Measurements from ENCODE around the gene ZNF587B. TPM values are rescaled to one million over a fixed set of nuclear protein-coding genes. Genes with fewer than 3 reads are reported as not detected.
"Not testable (repeated sequence)": the region's sequence is repeated elsewhere in the genome, so short reads cannot be mapped to it uniquely, and the experiment has no call there.

ZNF587B gene
- polyA plus RNA-seq, 3 donors: 0.18 to 6.6 (median 0.56) TPM

- Mint-ChIP-seq H3K27ac (no peak overlapping the region), H3K4me1 (peaks cover 31% of the 10 kb centered on the region), H3K27me3 (ENCODE audit: low read depth in 3 of 3) (peaks cover 0 to 6% (median 0%) of the 10 kb centered on the region in 3 donors), H3K36me3 (peaks cover 40 to 66% of the 10 kb centered on the region in 2 donors), H3K4me3 (no peak overlapping the region), H3K9me3 (no peaks in the 10 kb centered on the region)
- no peak overlapping the region for H3K9ac ChIP-seq (ENCODE audit: insufficient read depth, low read length, poor library complexity, severe bottlenecking)
- TF ChIP-seq CTCF (IDR thresholded peaks at IDR 0.05): no peak
- DNase-seq: no peak
- H4K20me1 ChIP-seq (ENCODE audit: insufficient read depth, low read length): no peaks in the 10 kb centered on the region
- no peak overlapping the region for H3K4me3 ChIP-seq (replicated peaks in 1 of 3; ENCODE audit: low read depth in 2 of 3, low read length in 3 of 3)
- no peak overlapping the region for H3K4me2 ChIP-seq (replicated peaks; ENCODE audit: extremely low read depth, low read length, poor library complexity, severe bottlenecking)
- no peaks in the 10 kb centered on the region for H3K9me3 ChIP-seq (replicated peaks in 1 of 2; ENCODE audit: control insufficient read depth in 1 of 2, insufficient read depth in 1 of 2, low read length in 2 of 2)
- H2AFZ ChIP-seq (ENCODE audit: insufficient read depth, low read depth, low read length, poor library complexity, severe bottlenecking): no peak overlapping the region
- peaks cover 14 to 16% of the 10 kb centered on the region in 2 donors for H3K4me1 ChIP-seq (ENCODE audit: control insufficient read depth in 1 of 2, insufficient read depth in 2 of 2, low read length in 2 of 2)
- no peak overlapping the region for H3K27ac ChIP-seq (ENCODE audit: low read depth in 1 of 2, low read length in 2 of 2)
- 83% methylated on average over 1 of the region's 2 CpGs for WGBS (ENCODE audit: insufficient coverage)
- no peaks in the 10 kb centered on the region for H3K27me3 ChIP-seq (ENCODE audit: control insufficient read depth in 2 of 2, insufficient read depth in 2 of 2, low read length in 2 of 2)
- peaks cover 18 to 55% of the 10 kb centered on the region in 2 donors for H3K36me3 ChIP-seq (replicated peaks in 1 of 2; ENCODE audit: control insufficient read depth in 1 of 2, insufficient read depth in 2 of 2, low read length in 2 of 2)
- H3K79me2 ChIP-seq (ENCODE audit: insufficient read depth, low read length): no peaks in the 10 kb centered on the region
- intact Hi-C loops (cut with micrococcal nuclease): no loop called here
Observed at GRCh38 chr19:57807541-57807940, 22.6 kb upstream of the ZNF587B start.

GRCh38 chr19:57810410-57811295 is 19.4 kb upstream of the ZNF587B start:
- H3K4me3 Mint-ChIP-seq; H2AFZ ChIP-seq (ENCODE audit: insufficient read depth, low read depth, low read length, poor library complexity, severe bottlenecking): not testable (repeated sequence)
- intact Hi-C loops (cut with micrococcal nuclease): loop anchor here in 1 of 2 donors (5.0 kb wide), 1 partner anchor 38 kb away; no protein-coding TSS in a partner anchor

More at GRCh38 chr19:57810410-57811295, 19.4 kb upstream of the ZNF587B start:
- not testable (repeated sequence) for H3K27me3 ChIP-seq (ENCODE audit: control insufficient read depth in 2 of 2, insufficient read depth in 2 of 2, low read length in 2 of 2); H3K79me2 ChIP-seq (ENCODE audit: insufficient read depth, low read length); H3K9me3 Mint-ChIP-seq; DNase-seq; H3K4me3 ChIP-seq (replicated peaks in 1 of 3; ENCODE audit: low read depth in 2 of 3, low read length in 3 of 3); H3K27ac ChIP-seq (ENCODE audit: low read depth in 1 of 2, low read length in 2 of 2); H3K27ac Mint-ChIP-seq; H3K27me3 Mint-ChIP-seq (ENCODE audit: low read depth in 3 of 3); H3K4me2 ChIP-seq (replicated peaks; ENCODE audit: extremely low read depth, low read length, poor library complexity, severe bottlenecking); H4K20me1 ChIP-seq (ENCODE audit: insufficient read depth, low read length); H3K9ac ChIP-seq (ENCODE audit: insufficient read depth, low read length, poor library complexity, severe bottlenecking); H3K9me3 ChIP-seq (replicated peaks in 1 of 2; ENCODE audit: control insufficient read depth in 1 of 2, insufficient read depth in 1 of 2, low read length in 2 of 2)
- Histone ChIP-seq H3K4me1 (ENCODE audit: control insufficient read depth in 1 of 2, insufficient read depth in 2 of 2, low read length in 2 of 2) (peaks cover 28 to 34% of the 10 kb centered on the region in 2 donors), H3K36me3 (replicated peaks in 1 of 2; ENCODE audit: control insufficient read depth in 1 of 2, insufficient read depth in 2 of 2, low read length in 2 of 2) (peaks cover 18 to 61% of the 10 kb centered on the region in 2 donors)
- WGBS (ENCODE audit: insufficient coverage): 96% methylated on average over 10 of the region's 17 CpGs
- Mint-ChIP-seq H3K4me1 (peaks cover 31% of the 10 kb centered on the region), H3K36me3 (peaks cover 37 to 64% of the 10 kb centered on the region in 2 donors)

Measured in CD14-positive monocyte (primary cell).